Upper lobe of left lung (tissue), 6 donors: ENCODE data around the gene ARHGEF7. TPM values are rescaled to one million over a fixed set of nuclear protein-coding genes. Genes with fewer than 3 reads are reported as not detected.
"Not testable (repeated sequence)": the region's sequence is repeated elsewhere in the genome, so short reads cannot be mapped to it uniquely, and the experiment has no call there.

Experiments used
- ATAC-seq, 2 donors: fragments of 200-7000 bp; cut with Tn5 transposase; one replicate each; pipeline ENCODE4 v1.9.1; 2022; ENCODE audit warnings: mild to moderate bottlenecking in 2 of 2, moderate library complexity in 2 of 2; ENCODE audit not compliant: low FRiP score in 2 of 2
- DNase-seq, 2 donors: peaks; one replicate each; pipeline ENCODE4 v3.0.0-alpha.2; 2019 to 2020
- H3K27ac ChIP-seq, 4 donors: fragments of 200-600 bp; sonication (generic); one replicate each; pipeline ENCODE4 v1.5.1; 2016 to 2019
- H3K27me3 ChIP-seq, 4 donors: fragments of 200-600 bp; sonication (generic); one replicate each; pipeline ENCODE4 v1.5.1; 2017 to 2019
- H3K36me3 ChIP-seq, 4 donors: fragments of 200-600 bp; sonication (generic); one replicate each; pipeline ENCODE4 v1.5.1; 2016 to 2019
- H3K4me1 ChIP-seq, 4 donors: fragments of 200-600 bp; sonication (generic); one replicate each; pipeline ENCODE4 v1.5.1; 2018 to 2019
- H3K4me3 ChIP-seq, 4 donors: fragments of 200-600 bp; sonication (generic); one replicate each; pipeline ENCODE4 v1.5.1; 2017 to 2019; ENCODE audit warnings: mild to moderate bottlenecking in 2 of 4, moderate library complexity in 1 of 4
- H3K9me3 ChIP-seq, 4 donors: fragments of 200-600 bp; sonication (generic); one replicate each; pipeline ENCODE4 v1.5.1; 2018 to 2019
- EP300 ChIP-seq, 4 donors: sonication (generic); formaldehyde crosslinking; IDR thresholded peaks; one replicate each; pipeline ENCODE4 v1.5.1; 2017; ENCODE audit warnings: antibody characterized with exemption in 4 of 4, control low read depth in 2 of 4
- POLR2A ChIP-seq, 4 donors: fragments of 450-650 bp; IDR thresholded peaks; one replicate each; pipeline ENCODE4 v1.5.1; 2016 to 2017; ENCODE audit warnings: antibody characterized with exemption in 4 of 4, mild to moderate bottlenecking in 2 of 4
- POLR2AphosphoS5 ChIP-seq, 2 donors: sonication (generic); formaldehyde crosslinking; IDR thresholded peaks; one replicate each; pipeline ENCODE4 v1.5.1; 2017; ENCODE audit warnings: antibody characterized with exemption in 2 of 2
- whole genome bisulfite sequencing, 2 donors: methylation state at CpG; one replicate each; pipeline ENCODE4 v1.1.5; 2017 to 2018; 5-methylcytosine and 5-hydroxymethylcytosine counted together
- total RNA-seq, 6 donors: library from RNA; depleted of rRNA in 4 of 6; stranded (reverse); fragments of >200 nt in 4 of 6; gene quantifications; one replicate each; pipeline versions ENCODE4 v1.1.0 to v1.2.1, GENCODE V29; 2016 to 2021
- TF ChIP-seq, protein P1 (sequence below), 6 experiments: fragments of 450-650 bp in 4 of 6; fragments of 200-600 bp in 2 of 6; sonication (generic) in 2 of 6; IDR thresholded peaks; one replicate each; pipeline ENCODE4 v1.5.1; 2016 to 2019; ENCODE audit warnings: antibody characterized with exemption in 6 of 6
- donor health status: DM: no; HTN: no; CAD: no; lungs with moderate emphysema.
- donor health status: DM: no; HTN: yes; CAD: no; lungs with severe emphysema.

ARHGEF7 gene
- total RNA-seq, 6 donors from 2014 or later, result 50.3 to 130 (median 67.4) TPM

DNA sequence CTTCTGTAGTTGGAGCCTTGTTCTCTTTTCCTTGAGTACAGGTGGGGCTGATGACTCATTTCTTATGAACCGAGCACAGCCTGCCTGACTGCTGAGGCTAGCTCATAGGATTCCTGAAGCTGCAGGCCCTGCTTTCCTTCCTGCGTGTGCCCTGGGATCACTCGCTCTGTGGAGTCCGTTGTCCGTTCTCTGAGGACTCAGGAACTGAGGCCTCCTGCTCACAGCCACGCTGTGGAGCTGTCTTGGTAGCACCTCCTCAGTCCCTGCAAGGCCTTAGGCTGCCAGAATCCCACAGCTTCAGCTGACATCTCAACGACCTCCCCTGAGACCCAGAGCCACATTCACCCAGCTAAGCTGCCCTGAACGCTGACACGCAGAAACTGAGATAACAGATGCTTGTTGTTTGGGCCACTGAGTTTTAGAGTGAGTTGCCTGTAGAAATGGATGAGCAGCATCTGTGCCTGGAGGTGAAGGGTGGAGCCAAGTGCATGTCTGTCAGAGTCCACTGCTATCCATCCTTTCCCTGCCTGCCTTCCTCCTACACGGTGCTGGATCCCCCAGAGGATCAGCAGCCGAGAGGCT lies 72.9 kb downstream of the ARHGEF7 start:
- ATAC-seq (peak in 1 of 2 donors; percentile 23), DNase-seq (no peak)
- Histone ChIP-seq H3K27ac (no peak overlapping the region), H3K36me3 (no peaks in the 10 kb centered on the region), H3K4me3 (no peak overlapping the region), H3K9me3 (no peaks in the 10 kb centered on the region), H3K4me1 (peaks cover 17 to 49% (median 38%) of the 10 kb centered on the region in 4 donors), H3K27me3 (no peaks in the 10 kb centered on the region)
- WGBS, 2 donors, result 65 to 74% methylated on average over 11 of the region's 11 CpGs
- TF ChIP-seq POLR2AphosphoS5 (IDR thresholded peaks at IDR 0.05), result no peak
- TF ChIP-seq, protein P1, sequence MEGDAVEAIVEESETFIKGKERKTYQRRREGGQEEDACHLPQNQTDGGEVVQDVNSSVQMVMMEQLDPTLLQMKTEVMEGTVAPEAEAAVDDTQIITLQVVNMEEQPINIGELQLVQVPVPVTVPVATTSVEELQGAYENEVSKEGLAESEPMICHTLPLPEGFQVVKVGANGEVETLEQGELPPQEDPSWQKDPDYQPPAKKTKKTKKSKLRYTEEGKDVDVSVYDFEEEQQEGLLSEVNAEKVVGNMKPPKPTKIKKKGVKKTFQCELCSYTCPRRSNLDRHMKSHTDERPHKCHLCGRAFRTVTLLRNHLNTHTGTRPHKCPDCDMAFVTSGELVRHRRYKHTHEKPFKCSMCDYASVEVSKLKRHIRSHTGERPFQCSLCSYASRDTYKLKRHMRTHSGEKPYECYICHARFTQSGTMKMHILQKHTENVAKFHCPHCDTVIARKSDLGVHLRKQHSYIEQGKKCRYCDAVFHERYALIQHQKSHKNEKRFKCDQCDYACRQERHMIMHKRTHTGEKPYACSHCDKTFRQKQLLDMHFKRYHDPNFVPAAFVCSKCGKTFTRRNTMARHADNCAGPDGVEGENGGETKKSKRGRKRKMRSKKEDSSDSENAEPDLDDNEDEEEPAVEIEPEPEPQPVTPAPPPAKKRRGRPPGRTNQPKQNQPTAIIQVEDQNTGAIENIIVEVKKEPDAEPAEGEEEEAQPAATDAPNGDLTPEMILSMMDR (IDR thresholded peaks at IDR 0.05), result no peak
- no peak for TF ChIP-seq POLR2A (IDR thresholded peaks at IDR 0.05)
- no peak for TF ChIP-seq EP300 (IDR thresholded peaks at IDR 0.05)

DNA sequence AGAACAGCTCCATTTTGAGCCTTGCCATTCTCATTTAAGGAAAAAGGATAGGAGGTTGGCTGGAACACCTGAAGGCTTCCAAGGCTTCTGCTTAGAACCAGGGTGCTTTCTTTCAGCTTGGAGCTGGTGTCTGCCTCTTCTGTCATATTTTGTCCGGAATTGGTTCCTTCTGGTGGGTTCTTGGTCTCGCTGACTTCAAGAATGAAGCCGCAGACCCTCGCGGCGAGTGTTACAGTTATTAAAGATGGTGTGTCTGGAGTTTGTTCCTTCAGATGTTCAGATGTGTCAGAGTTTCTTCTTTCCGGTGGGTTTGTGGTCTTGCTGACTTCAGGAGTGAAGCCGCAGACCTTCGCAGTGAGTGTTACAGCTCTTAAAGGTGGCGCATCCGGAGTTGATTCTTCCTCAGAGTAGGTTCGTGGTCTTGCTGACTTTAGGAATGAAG lies 74.0 kb downstream of the ARHGEF7 start:
- peak overlapping the region in 1 of 4 donors; percentile 2 for H3K27ac ChIP-seq

DNA sequence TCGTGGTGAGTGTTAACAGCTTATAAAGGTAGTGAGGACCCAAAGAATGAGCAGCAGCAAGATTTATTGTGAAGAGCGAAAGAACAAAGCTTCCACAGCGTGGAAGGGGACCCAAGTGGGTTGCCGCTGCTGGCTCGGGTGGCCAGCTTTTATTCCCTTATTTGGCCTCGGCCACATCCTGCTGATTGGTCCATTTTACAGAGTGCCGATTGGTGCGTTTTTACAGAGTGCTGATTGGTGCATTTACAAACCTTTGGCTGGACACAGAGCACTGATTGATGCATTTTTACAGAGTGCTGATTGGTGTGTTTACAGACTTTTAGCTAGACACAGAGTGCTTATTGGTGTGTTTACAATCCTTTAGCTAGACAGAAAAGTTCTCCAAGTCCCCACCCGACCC lies 74.4 kb downstream of the ARHGEF7 start:
- DNase-seq, H3K36me3 ChIP-seq, ATAC-seq, H3K9me3 ChIP-seq, H3K4me3 ChIP-seq, H3K27me3 ChIP-seq: not testable (repeated sequence)
- WGBS, 2 donors, result 86 to 93% methylated on average over 9 of the region's 9 CpGs
- Histone ChIP-seq H3K27ac (peak overlapping the region in 1 of 4 donors; percentile 4), H3K4me1 (peaks cover 13 to 49% (median 29%) of the 10 kb centered on the region in 4 donors)

More for the DNA sequence above, 74.0 kb downstream of the ARHGEF7 start:
- not testable (repeated sequence) for ATAC-seq, H3K27me3 ChIP-seq, H3K4me3 ChIP-seq, DNase-seq, H3K36me3 ChIP-seq, H3K9me3 ChIP-seq
- WGBS, 2 donors, result 91% methylated on average over 12 of the region's 12 CpGs
- peak in 1 of 2 donors; percentile 17 for TF ChIP-seq POLR2AphosphoS5 (IDR thresholded peaks at IDR 0.05)
- H3K4me1 ChIP-seq, result peaks cover 17 to 50% (median 34%) of the 10 kb centered on the region in 4 donors

DNA sequence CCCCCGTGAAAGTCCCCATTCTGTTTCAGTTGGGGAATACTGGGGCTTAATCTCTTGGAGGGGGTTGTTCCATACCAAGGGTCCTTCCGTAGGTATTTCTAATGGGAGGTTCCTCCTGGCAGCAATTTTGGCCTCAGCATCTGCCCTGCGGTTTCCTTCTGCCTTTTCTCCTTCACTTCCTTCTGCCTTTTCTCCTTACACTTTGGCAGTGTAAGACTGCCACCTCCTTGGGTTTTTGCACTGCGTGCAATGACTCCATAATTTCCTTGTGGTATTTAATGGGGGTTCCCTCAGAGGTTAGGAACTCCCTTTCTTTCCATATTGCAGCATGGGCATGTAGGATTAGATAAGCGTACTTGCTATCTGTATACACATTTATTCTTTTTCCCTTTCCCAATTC lies 78.1 kb downstream of the ARHGEF7 start:
- H3K27ac ChIP-seq, H3K9me3 ChIP-seq, DNase-seq, H3K27me3 ChIP-seq, H3K4me3 ChIP-seq, ATAC-seq, H3K36me3 ChIP-seq: not testable (repeated sequence)
- H3K4me1 ChIP-seq, result peaks cover 6 to 23% (median 9%) of the 10 kb centered on the region in 4 donors
- 61 to 73% methylated on average over 5 of the region's 5 CpGs for WGBS, 2 donors

DNA sequence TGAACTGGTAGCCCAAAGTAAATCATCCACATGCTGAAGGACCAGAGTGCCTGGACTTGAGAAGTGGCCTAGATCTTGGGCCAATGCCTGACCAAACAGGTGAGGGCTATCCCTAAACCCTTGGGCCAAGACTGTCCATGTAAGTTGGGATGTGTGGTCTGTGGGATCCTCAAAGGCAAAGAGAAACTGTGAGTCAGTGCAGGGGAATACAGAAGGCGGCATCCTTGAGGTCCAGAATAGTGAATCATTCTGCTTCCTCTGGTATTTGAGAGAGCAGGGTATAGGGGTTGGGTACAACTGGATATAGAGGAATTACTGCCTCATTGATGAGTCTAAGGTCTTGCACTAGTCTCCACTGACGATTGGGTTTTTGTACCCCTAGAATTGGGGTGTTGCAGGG lies 79.5 kb downstream of the ARHGEF7 start:
- not testable (repeated sequence) for DNase-seq, H3K27ac ChIP-seq, H3K9me3 ChIP-seq, H3K4me3 ChIP-seq, H3K36me3 ChIP-seq, ATAC-seq, H3K27me3 ChIP-seq
- H3K4me1 ChIP-seq, result peaks cover 0 to 14% (median 6%) of the 10 kb centered on the region in 4 donors
- WGBS, 2 donors, result 91% methylated on average over 2 of the region's 2 CpGs

DNA sequence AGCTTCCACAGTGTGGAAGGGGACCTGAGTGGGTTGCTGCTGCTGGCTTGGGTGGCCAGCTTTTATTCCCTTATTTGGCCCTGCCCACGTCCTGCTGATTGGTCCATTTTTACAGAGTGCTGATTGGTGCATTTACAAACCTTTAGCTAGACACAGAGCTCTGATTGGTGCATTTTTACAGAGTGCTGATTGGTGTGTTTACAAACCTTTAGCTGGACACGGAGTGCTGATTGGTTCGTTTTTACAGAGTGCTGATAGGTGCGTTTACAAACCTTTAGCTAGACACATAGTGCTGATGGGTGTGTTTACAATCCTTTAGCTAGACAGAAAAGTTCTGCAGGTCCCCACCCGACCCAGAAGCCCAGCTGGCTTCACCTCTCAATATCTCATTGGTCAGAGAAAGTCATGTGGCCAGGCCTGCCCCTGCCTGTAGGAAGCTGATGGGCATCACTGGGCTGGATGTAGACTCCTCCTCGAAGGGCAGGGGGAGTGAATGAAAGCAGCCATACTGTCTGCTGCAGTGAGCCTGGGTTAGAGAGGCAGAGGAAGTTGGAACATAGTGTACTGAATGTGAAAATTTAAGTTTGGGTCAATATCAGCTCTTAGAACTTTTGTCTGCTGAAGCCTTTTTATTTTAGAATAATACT lies 83.7 kb downstream of the ARHGEF7 start:
- 95 to 98% methylated on average over 6 of the region's 6 CpGs for WGBS, 2 donors
- not testable (repeated sequence) for H3K36me3 ChIP-seq, H3K27me3 ChIP-seq, DNase-seq, H3K9me3 ChIP-seq, H3K27ac ChIP-seq, ATAC-seq, H3K4me3 ChIP-seq
- peaks cover 20 to 35% (median 28%) of the 10 kb centered on the region in 4 donors for H3K4me1 ChIP-seq

DNA sequence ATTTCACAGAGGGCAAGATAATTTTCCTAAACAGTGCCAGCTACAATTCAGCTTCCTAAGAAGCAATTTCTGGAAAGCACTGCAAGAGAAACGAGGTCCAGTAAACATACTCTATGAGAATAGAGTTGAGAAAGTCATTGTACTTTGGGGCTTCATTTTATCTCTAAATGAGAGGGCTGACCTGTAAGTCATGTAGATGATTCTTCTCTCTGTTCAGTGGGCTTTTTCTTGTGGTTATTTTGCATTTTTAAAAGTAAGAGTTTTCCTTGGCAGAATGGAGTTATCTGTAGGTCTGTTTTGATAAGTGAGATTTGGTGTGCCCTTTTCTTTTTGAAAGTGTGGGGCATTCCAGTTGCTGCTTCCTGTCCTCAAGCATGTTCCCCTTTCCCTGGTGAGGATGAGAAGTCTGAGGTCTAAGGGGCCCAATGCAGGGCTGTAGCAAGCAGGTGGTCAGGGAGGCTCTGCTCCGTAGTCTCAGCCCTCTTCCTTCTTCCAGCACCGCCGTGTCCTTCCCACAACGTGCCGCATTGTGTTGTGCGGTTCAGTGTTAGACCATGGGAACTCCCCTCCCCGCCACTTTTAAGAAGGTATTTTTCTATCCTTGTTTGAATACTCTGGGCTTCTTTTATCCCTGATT lies 86.3 kb downstream of the ARHGEF7 start:
- H3K36me3 ChIP-seq, result no peaks in the 10 kb centered on the region
- no peak overlapping the region for H3K4me3 ChIP-seq
- no peaks in the 10 kb centered on the region for H3K27me3 ChIP-seq
- no peak for TF ChIP-seq EP300 (IDR thresholded peaks at IDR 0.05)
- no peak for TF ChIP-seq POLR2AphosphoS5 (IDR thresholded peaks at IDR 0.05)
- TF ChIP-seq, protein P1 (IDR thresholded peaks at IDR 0.05), result no peak
- TF ChIP-seq POLR2A (IDR thresholded peaks at IDR 0.05), result no peak
- H3K27ac ChIP-seq, result peak overlapping the region in 1 of 4 donors; percentile 51
- no peaks in the 10 kb centered on the region for H3K9me3 ChIP-seq
- H3K4me1 ChIP-seq, result peaks cover 32 to 44% (median 41%) of the 10 kb centered on the region in 4 donors
- 44 to 68% methylated on average over 8 of the region's 8 CpGs for WGBS, 2 donors
- no peak for ATAC-seq
- DNase-seq, result no peak
